Putamen (tissue), 1 donor: ENCODE data around the gene VAV2.
"Not testable (repeated sequence)": the region's sequence is repeated elsewhere in the genome, so short reads cannot be mapped to it uniquely, and the experiment has no call there.

Experiments
- DNase-seq: peaks from one replicate; pipeline ENCODE4 v3.0.0-alpha.2; 2016; ENCODE audit warnings: low spot score

The VAV2 gene

GRCh38 chr9:133968966-133969617, 23.0 kb downstream of the VAV2 start:
- DNase-seq: no peak

GRCh38 chr9:133968428-133968827, 23.7 kb downstream of the VAV2 start:
- no peak for DNase-seq

- no peak for DNase-seq
These were observed 24.9 kb downstream of the VAV2 start for GRCh38 chr9:133967024-133967741.

GRCh38 chr9:133964463-133964862, 27.7 kb downstream of the VAV2 start:
- DNase-seq: no peak

- DNase-seq: no peak
These were observed 29.0 kb downstream of the VAV2 start for GRCh38 chr9:133963166-133963565.

GRCh38 chr9:133962341-133962740, 29.8 kb downstream of the VAV2 start:
- no peak for DNase-seq

- no peak for DNase-seq
These were observed 30.6 kb downstream of the VAV2 start for GRCh38 chr9:133961226-133962165.

- no peak for DNase-seq
These were observed 31.5 kb downstream of the VAV2 start for GRCh38 chr9:133960568-133961129.

GRCh38 chr9:133959966-133960567, 32.1 kb downstream of the VAV2 start:
- DNase-seq: no peak

- no peak for DNase-seq
These were observed 33.0 kb downstream of the VAV2 start for GRCh38 chr9:133959171-133959570.

- DNase-seq: no peak
These were observed 33.4 kb downstream of the VAV2 start for GRCh38 chr9:133958756-133959155.

GRCh38 chr9:133957772-133958171, 34.4 kb downstream of the VAV2 start:
- DNase-seq: not testable (repeated sequence)

GRCh38 chr9:133957328-133957727, 34.8 kb downstream of the VAV2 start:
- DNase-seq: no peak

- DNase-seq: no peak
These were observed 35.5 kb downstream of the VAV2 start for GRCh38 chr9:133956520-133957076.

GRCh38 chr9:133955821-133956411, 36.2 kb downstream of the VAV2 start:
- DNase-seq: no peak

GRCh38 chr9:133954862-133955529, 37.1 kb downstream of the VAV2 start:
- no peak for DNase-seq

- no peak for DNase-seq
These were observed 38.0 kb downstream of the VAV2 start for GRCh38 chr9:133953976-133954709.

- DNase-seq: no peak
These were observed 38.5 kb downstream of the VAV2 start for GRCh38 chr9:133953621-133953975.

- DNase-seq: no peak
These were observed 39.2 kb downstream of the VAV2 start for GRCh38 chr9:133952598-133953550.
